Spleen (tissue), 7 donors: Measurements from ENCODE around the gene TTC23L.

Experiments used
- CTCF ChIP-seq, 11 experiments: fragments of 200-600 bp in 7 of 11; fragments of 450-650 bp in 4 of 11; sonication (generic) in 4 of 11; IDR thresholded peaks in 8 of 11; conservative IDR thresholded peaks in 3 of 11; 1 replicate in 7 of 11; 2 replicates in 4 of 11; pipeline versions ENCODE4 v1.4.0 to v1.8.0; 2016 to 2021; ENCODE audit warnings: antibody characterized with exemption in 11 of 11, inconsistent platforms in 4 of 11, mild to moderate bottlenecking in 1 of 11
- POLR2A ChIP-seq, 3 donors: fragments of 450-650 bp; IDR thresholded peaks; one replicate each; pipeline ENCODE4 v1.5.1; 2017; ENCODE audit warnings: antibody characterized with exemption in 3 of 3, mild to moderate bottlenecking in 1 of 3
- POLR2AphosphoS5 ChIP-seq, 3 donors: sonication (generic); formaldehyde crosslinking; IDR thresholded peaks; one replicate each; pipeline ENCODE4 v1.5.1; 2017; ENCODE audit warnings: antibody characterized with exemption in 3 of 3
- donor health status: DM: no; HTN: no; CAD: no; lungs with moderate emphysema.
- donor health status: DM: no; HTN: no; CAD: no.
- donor health status: DM: no; HTN: no; CAD: no.

- no peak for TF ChIP-seq CTCF (IDR thresholded peaks at IDR 0.05 in 8 of 11, conservative IDR thresholded peaks at IDR 0.05 in 3 of 11)
- TF ChIP-seq POLR2A (IDR thresholded peaks at IDR 0.05) = no peak
- TF ChIP-seq POLR2AphosphoS5 (IDR thresholded peaks at IDR 0.05) = no peak
Observed at GRCh38 chr5:34928267-34928666, 89.3 kb downstream of the TTC23L start.
